ENCODE measurements around the gene OSBP2.

OSBP2 gene

DNA sequence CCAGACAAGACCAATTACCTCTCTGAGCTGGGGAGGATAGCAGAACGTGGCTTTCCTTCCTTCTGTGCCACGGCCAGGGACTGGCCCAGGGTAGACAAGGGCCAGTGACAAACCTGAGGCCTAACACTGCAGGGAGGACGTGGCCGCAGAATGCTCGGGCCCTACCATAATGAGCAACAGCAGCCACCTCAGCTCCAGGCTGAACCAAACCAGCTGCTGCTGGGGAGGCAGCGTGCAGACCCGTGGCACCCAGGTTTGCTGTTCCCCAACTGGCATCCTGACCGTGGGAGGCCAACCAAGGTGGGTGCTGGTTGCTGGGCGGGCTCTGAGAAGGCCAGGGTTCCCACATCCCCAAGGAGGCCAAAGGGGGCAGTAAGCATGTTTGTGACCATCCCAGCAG lies 190.9 kb downstream of the OSBP2 start:
- no peak for DNase-seq

DNA sequence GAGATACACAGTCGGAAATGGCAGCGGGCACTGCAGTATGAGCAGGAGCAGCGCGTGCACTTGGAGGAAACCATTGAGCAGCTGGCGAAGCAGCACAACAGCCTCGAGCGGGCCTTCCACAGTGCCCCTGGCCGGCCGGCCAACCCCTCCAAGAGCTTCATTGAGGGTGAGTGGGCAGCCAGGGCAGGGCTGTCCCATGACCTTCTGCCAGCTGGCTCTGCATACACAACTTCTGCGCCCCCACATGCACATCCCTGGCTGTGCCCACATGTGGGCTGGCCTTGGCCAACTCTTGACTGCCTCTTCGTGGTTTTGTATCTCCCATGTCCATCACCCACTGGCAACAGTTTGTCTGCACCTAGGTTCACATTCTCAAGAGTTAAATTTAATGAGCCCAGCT lies 192.8 kb downstream of the OSBP2 start:
- DNase-seq, result no peak

DNA sequence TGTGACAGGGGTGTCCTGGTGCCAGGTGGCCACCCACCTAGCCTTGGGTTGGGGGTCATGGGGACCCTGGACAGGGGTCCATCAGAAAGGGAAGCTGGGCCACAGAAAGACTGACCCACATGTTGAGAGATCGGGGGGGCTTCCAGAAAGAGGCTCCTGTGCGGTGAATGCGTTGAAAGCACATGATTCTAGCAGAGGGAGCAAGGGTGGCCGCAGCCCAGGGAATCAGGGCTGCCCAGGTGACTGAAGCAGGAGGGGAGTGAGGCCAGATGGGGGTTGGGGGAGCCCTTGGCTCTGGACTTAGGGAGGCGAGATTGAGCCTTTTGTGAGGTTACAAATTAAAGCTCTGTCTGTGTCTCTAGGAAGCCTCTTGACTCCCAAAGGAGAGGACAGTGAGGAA lies 193.2 kb downstream of the OSBP2 start:
- no peak for DNase-seq

- no peak for DNase-seq
These were observed 194.8 kb downstream of the OSBP2 start for GRCh38 chr22:30889268-30889995.

GRCh38 chr22:30889996-30890480 lies 195.4 kb downstream of the OSBP2 start:
- DNase-seq, result no peak

DNA sequence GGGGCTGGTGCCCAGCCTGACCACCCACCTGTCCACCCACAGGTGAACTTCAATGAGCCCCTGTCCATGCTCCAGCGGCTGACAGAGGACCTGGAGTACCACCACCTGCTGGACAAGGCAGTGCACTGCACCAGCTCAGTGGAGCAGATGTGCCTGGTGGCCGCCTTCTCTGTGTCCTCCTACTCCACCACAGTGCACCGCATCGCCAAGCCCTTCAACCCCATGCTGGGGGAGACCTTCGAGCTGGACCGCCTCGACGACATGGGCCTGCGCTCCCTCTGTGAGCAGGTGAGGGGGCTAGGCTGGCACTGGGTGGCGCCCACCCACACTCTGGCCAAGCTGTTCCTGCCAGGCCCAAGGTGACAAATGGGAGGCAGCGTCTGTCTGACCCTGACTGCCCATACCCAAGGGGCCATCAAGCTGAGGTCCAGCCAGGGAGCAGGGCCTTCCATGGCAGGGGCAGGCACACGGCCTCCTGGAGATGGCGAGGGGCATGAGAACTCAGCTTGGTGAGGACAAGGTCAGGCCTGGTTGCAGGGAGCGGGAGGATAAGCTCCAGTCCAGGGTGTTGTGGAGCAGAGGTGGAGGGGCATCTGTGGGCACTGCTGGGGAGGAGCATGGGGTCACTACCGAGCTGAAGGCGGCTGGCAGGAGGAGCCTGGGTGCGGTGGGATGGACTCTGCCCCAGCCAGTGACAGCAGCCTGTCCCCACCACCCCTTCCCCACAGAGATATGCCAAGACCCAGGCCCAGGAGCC lies 196.2 kb downstream of the OSBP2 start:
- DNase-seq, result peak; percentile 11

GRCh38 chr22:30891443-30891755 lies 196.7 kb downstream of the OSBP2 start:
- DNase-seq, result no peak

DNA sequence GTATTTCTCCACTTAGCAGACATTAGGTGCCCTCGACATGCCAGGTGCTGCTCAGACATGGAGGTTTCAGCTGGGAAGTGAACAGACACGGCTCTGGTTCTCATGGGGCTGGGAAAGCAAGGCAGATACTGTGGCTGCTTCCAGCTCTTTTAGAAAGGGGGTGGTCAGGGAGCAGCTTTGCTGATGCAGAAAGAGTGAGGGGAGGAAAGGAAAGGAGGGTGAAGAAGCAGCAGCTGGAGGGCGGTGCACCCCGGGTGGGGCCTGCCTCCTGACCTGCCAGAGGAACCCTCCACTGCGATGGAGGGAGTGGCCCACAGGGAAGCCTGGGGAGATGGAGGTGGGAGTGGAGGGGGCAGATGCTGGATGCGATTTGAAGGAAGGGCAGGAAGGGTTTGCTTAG lies 197.1 kb downstream of the OSBP2 start:
- no peak for DNase-seq

DNA sequence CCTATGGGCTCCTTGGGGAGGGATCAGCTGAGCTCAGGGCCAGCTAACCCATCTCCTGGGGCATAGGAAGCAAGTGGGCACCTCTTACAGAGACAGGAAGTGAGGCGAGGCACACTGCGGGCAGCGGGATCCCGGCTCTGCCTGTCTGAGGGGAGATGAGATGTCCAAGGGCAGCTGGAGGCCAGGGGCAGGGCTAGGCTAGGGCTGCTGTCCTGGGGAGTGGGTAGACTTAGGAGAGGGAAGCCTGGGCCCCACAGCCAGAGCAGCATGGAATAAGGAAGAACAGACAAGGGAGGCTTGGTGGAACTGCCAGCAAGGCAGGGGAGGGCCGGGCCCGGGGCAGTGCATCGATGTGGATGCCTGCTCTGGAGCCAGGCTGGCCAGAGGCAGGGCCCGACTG lies 197.6 kb downstream of the OSBP2 start:
- no peak for DNase-seq

DNA sequence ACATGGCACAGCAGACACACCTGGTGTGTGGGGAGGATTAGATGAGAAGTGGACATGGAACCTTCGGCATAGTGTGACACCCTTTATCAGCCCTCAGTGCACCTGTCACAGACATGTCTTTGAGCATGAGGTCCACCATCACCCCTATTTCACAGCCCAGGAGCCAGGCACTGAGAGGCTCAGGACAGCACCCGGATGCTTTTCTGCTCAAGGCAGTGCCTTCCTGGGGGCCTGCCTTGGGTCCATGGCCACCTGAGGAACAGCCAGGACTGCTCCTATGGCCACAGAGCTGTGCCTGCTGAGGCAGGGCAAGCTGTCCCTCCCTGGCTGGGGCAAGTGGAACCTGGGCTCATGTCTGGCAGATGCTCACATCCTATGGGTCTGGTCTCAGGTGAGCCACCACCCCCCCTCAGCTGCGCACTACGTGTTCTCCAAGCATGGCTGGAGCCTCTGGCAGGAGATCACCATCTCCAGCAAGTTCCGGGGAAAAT lies 198.1 kb downstream of the OSBP2 start:
- DNase-seq, result no peak

DNA sequence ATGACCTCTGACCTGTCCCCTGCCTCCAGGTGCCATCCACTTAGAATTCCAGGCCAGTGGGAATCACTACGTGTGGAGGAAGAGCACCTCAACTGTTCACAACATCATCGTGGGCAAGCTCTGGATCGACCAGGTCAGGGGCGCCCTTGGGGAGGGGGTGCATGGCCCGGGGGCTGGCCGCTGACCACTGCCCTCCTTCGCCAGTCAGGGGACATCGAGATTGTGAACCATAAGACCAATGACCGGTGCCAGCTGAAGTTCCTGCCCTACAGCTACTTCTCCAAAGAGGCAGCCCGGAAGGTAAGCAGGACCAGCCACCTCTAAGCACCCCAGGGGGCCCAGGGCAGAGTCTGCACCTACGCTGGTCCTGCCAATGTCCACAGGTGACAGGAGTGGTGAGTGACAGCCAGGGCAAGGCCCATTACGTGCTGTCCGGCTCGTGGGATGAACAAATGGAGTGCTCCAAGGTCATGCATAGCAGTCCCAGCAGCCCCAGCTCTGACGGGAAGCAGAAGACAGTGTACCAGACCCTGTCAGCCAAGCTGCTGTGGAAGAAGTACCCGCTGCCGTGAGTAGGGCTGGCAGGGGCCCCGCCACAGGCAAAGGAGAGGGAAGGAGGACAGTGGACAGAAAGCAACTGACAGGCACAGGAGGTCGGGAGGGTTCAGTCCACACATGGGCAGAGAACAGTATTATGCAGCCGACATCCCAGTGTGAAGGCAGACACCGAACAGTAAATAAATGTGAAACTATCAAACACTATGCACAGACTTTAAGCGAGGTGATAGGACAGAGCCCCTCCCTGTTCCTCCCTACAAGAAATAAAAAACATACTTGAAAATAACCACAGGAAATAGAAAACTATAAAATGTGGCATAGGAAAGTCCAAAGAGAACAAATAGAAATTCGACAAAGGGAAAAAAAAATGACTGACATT lies 199.0 kb downstream of the OSBP2 start:
- no peak for DNase-seq

GRCh38 chr22:30894371-30894740 lies 199.7 kb downstream of the OSBP2 start:
- no peak for DNase-seq

DNA sequence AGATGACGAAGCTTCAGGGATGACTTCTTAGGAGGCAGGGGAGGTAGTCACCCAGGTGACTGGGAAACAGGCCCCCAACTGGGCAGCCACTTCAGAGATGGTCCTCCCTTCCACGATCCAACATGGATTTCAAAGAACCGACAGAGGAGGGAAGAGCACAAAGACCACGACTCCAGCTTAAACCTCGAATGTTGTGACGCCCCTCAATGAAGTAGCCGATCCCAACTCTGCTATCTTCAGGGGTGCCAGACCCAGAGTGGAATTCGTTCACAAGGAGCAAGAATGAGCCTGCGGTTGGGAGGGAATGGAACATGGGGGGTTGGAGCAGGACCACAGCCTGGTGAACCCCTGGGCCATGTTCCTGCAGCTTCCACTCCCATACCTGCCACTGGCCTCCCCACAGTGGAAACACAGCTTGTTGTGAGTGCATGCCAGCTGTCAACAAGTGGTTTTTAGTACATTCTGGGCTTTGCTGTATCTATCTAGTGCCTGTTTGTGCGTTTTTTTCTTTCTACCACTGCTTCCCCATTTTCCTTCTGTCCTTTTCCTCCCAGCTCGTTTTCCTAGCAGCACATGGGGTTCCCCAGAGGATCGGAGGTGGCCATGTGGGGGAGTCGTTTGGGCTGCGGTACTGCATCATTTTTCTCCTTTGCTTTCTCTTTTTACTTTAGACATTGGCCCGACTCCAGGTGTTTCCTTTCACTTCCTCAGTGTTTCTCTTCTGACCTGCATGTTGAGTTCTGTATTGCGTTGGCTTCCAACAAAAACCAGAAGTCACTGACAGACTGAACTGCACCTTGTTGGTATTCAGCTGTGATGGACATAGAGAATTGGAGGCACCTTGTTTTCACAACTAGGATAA lies 208.1 kb downstream of the OSBP2 start:
- no peak for DNase-seq

DNA sequence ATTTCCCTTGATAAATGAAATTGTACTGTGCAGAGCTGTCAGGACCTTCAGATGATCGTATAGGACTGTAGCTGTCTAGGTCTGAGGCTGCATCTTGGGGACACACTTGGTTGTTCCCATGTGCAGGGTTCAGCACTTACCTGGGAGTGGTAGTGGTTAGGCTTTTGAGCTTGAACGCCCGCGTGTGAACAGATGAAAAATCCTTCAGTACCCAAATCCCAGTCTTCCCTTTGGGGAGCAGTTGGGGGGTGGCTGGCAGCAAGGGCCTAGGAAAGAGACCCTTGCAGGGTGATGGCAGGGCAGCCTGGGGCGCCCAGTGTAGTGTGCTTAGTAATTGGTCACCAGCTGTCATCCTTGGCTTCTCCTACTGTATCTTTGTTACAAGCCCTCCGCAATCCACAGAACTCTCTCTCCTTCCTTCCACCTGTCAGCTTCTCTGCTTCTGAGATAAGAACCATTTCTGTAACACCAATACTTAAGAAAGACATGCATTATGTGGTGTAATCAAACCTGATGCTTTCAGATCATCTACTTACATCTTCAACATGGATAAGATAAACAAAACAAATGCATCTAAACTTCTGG lies 209.3 kb downstream of the OSBP2 start:
- no peak for DNase-seq

DNA sequence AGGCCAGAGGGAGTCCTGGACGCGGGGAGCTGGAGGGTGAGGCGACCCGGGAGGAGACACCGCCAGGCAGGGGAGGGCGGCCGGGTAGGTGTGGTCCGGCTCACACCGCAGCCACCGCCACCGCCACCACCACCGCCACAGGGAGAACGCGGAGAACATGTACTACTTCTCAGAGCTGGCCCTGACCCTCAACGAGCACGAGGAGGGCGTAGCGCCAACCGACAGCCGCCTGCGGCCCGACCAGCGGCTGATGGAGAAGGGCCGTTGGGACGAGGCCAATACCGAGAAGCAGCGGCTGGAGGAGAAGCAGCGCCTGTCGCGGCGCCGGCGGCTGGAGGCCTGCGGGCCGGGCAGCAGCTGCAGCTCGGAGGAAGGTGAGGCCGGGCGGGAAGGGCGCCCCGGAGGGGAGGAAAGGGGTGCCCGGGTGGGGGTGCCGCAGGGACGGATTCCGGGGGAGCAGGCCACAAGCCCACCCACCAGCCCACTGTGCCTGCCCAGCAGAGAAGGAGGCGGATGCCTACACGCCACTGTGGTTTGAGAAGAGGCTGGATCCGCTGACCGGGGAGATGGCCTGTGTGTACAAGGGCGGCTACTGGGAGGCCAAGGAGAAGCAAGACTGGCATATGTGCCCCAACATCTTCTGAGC lies 211.1 kb downstream of the OSBP2 start:
- DNase-seq, result no peak

DNA sequence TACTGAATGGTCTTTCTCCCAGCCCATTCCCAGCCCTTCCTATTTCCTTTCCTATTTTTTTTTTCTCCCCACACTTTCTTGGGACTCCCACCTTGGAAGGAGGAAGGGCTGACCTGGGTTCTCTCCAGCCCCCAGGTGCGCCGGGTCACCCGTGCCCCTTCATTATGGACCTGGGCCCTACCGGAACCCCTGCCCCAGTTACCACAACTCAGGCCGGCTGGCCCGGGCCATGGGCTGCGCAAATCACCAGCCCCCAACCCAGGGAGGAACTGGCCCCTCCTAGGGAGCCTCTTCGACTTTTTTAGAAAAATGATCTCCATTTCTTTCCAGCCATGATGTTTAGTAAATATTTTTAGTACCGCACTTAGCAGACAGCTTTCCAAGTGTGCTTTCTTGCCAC lies 211.7 kb downstream of the OSBP2 start:
- no peak for DNase-seq

- DNase-seq, result no peak
These were observed 212.3 kb downstream of the OSBP2 start for GRCh38 chr22:30906946-30907345.

GRCh38 chr22:30908051-30908461 lies 213.4 kb downstream of the OSBP2 start:
- no peak for DNase-seq

- no peak for DNase-seq
These were observed 214.6 kb downstream of the OSBP2 start for GRCh38 chr22:30909306-30909705.

DNA sequence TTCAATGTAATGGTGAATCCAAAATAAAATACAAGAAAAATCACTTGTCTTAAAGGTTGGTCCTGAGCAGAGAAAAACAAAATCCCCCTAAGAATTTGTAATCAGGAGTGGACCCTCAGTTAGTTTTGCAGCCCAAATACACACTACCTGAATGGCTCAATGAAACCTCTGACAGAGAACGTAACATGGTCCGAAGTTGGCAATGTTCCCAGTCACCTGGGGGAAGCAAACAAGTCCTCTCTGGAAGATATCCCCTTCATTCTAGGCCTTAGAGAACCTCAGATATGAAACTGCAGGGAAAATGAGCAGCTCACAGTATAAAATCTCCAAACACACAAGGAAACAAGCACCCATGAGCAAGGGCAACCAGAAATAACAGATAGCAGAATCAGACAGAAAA lies 215.7 kb downstream of the OSBP2 start:
- no peak for DNase-seq

GRCh38 chr22:30918761-30919160 lies 224.1 kb downstream of the OSBP2 start:
- no peak for DNase-seq

Data from inflammatory macrophage treated with lipopolysaccharide for 4 hours (primary cell).